GM23248 (cell line): ENCODE results near the gene TMEM182.

Experiments used
- EZH2 ChIP-seq: fragments of 200-600 bp; sonication (generic); IDR thresholded peaks from 2 replicates; pipeline ENCODE4 v1.6.1; 2018; ENCODE audit warnings: antibody characterized with exemption, mild to moderate bottlenecking; ENCODE audit not compliant: insufficient read depth, poor library complexity, severe bottlenecking
- EZH2phosphoT487 ChIP-seq: fragments of 200-600 bp; sonication (generic); IDR thresholded peaks from 2 replicates; pipeline ENCODE4 v1.6.1; 2018; ENCODE audit warnings: antibody characterized with exemption, moderate library complexity, mild to moderate bottlenecking, low read depth; ENCODE audit not compliant: insufficient read depth

- TF ChIP-seq EZH2phosphoT487 (no peak), EZH2 (no peak)
Observed at GRCh38 chr2:102748107-102748506, 13.7 kb upstream of the TMEM182 start.
